SU-DHL-6 (cell line): ENCODE data around the gene CDR2L.

Source experiments
- H2AFZ ChIP-seq: fragments of 200-600 bp; sonication (generic); 2 replicates; pipeline ENCODE4 v1.6.1; 2014; ENCODE audit warnings: low read depth, mild to moderate bottlenecking, moderate library complexity, mixed read lengths, antibody characterized with exemption, low read length; ENCODE audit not compliant: severe bottlenecking
- H3F3A ChIP-seq: fragments of 200-600 bp; shearing (Covaris generic); 2 replicates; pipeline ENCODE4 v1.6.0; 2016; ENCODE audit warnings: antibody characterized with exemption, mild to moderate bottlenecking; ENCODE audit not compliant: insufficient read depth
- H3K27ac ChIP-seq: fragments of 200-600 bp; sonication (generic); 2 replicates; pipeline ENCODE4 v1.5.1; 2016; ENCODE audit warnings: low read depth, mild to moderate bottlenecking, low read length, moderate library complexity, mixed read lengths
- H3K27me3 ChIP-seq: fragments of 200-600 bp; sonication (generic), shearing (Covaris generic); 2 replicates; pipeline ENCODE4 v1.6.0; 2014; ENCODE audit warnings: mild to moderate bottlenecking, low read length
- H3K36me3 ChIP-seq: fragments of 200-600 bp; sonication (generic); 2 replicates; pipeline ENCODE4 v1.6.1; 2014; ENCODE audit warnings: mild to moderate bottlenecking, low read length, mixed read lengths
- H3K4me2 ChIP-seq: fragments of 300-600, 200-600 bp; shearing (Covaris generic), sonication (generic); 2 replicates; pipeline ENCODE4 v1.6.0; 2014; ENCODE audit warnings: low read length, low read depth, mild to moderate bottlenecking; ENCODE audit not compliant: poor library complexity, severe bottlenecking
- H3K4me3 ChIP-seq: fragments of 200-600 bp; sonication (generic); 2 replicates; pipeline ENCODE4 v1.5.1; 2014; ENCODE audit warnings: antibody characterized with exemption, low read length, mild to moderate bottlenecking, mixed read lengths; ENCODE audit not compliant: insufficient read depth, poor library complexity, severe bottlenecking
- H3K79me2 ChIP-seq: fragments of 200-600 bp; sonication (generic); 2 replicates; pipeline ENCODE4 v1.6.1; 2014; ENCODE audit warnings: mild to moderate bottlenecking, low read length, moderate library complexity; ENCODE audit not compliant: insufficient read depth
- H3K9ac ChIP-seq: fragments of 200-600 bp; sonication (generic); 2 replicates; pipeline ENCODE4 v1.7.0; 2014; ENCODE audit warnings: mild to moderate bottlenecking, low read length
- H3K9me2 ChIP-seq: fragments of 200-600 bp; sonication (generic); replicated peaks from 2 replicates; pipeline ENCODE4 v1.6.1; 2014; ENCODE audit warnings: low read length; ENCODE audit not compliant: insufficient read depth
- H3K9me3 ChIP-seq: fragments of 200-600 bp; sonication (generic); 2 replicates; pipeline ENCODE4 v1.6.1; 2014; ENCODE audit warnings: low read length, mixed read lengths; ENCODE audit not compliant: insufficient read depth
- H4K20me1 ChIP-seq: fragments of 200-600 bp; sonication (generic); 2 replicates; pipeline ENCODE4 v1.6.1; 2014; ENCODE audit warnings: low read depth, mild to moderate bottlenecking, antibody characterized with exemption, low read length, moderate library complexity, mixed read lengths
- CTCF ChIP-seq: fragments of 200-600 bp; sonication (generic); IDR thresholded peaks from one replicate; pipeline ENCODE4 v1.5.1; 2017; ENCODE audit warnings: antibody characterized with exemption, mild to moderate bottlenecking, low read length, moderate library complexity; ENCODE audit not compliant: insufficient read depth, poor library complexity, severe bottlenecking
- EZH2phosphoT487 ChIP-seq: fragments of 200-600 bp; sonication (generic), shearing (Covaris generic); conservative IDR thresholded peaks from 2 replicates; pipeline ENCODE4 v1.6.1; 2018; ENCODE audit warnings: mild to moderate bottlenecking, antibody characterized with exemption, low read length, moderate library complexity, mixed read lengths

Gene CDR2L

GRCh38 chr17:74972973-74973328 lies 14.5 kb upstream of the CDR2L start:
- peak overlapping the region; percentile 9; the same call in 1 of the 2 replicates for H3K9ac ChIP-seq
- no peaks in the 10 kb centered on the region for H3K9me3 ChIP-seq
- peak overlapping the region; percentile 44 for H3K4me2 ChIP-seq
- H3K27ac ChIP-seq, result no peak overlapping the region
- H3K9me2 ChIP-seq, result no peaks in the 10 kb centered on the region
- no peaks in the 10 kb centered on the region for H3K36me3 ChIP-seq
- no peaks in the 10 kb centered on the region for H4K20me1 ChIP-seq
- H3K4me3 ChIP-seq, result peak overlapping the region; percentile 30
- TF ChIP-seq EZH2phosphoT487, result no peak
- TF ChIP-seq CTCF, result no peak
- H3K27me3 ChIP-seq, result no peaks in the 10 kb centered on the region
- H2AFZ ChIP-seq, result peak overlapping the region; percentile 61
- H3F3A ChIP-seq, result no peaks in the 10 kb centered on the region
- H3K79me2 ChIP-seq, result no peaks in the 10 kb centered on the region

- Histone ChIP-seq H4K20me1 (no peaks in the 10 kb centered on the region), H3K4me2 (no peak overlapping the region), H3K9ac (no peak overlapping the region), H3K27ac (no peak overlapping the region), H3K36me3 (no peaks in the 10 kb centered on the region), H3K79me2 (no peaks in the 10 kb centered on the region), H3K9me3 (no peaks in the 10 kb centered on the region), H3K27me3 (no peaks in the 10 kb centered on the region), H3K9me2 (no peaks in the 10 kb centered on the region), H3K4me3 (no peak overlapping the region), H3F3A (no peaks in the 10 kb centered on the region), H2AFZ (no peak overlapping the region)
- TF ChIP-seq EZH2phosphoT487 (no peak), CTCF (no peak)
Observed at GRCh38 chr17:74975943-74976342, 11.5 kb upstream of the CDR2L start.

- Histone ChIP-seq H3K9ac (no peak overlapping the region), H3K36me3 (no peaks in the 10 kb centered on the region), H3K4me3 (no peak overlapping the region), H3K27ac (no peak overlapping the region), H2AFZ (no peak overlapping the region), H3K27me3 (no peaks in the 10 kb centered on the region), H3K4me2 (no peak overlapping the region), H3K9me3 (no peaks in the 10 kb centered on the region), H3K9me2 (no peaks in the 10 kb centered on the region), H3K79me2 (no peaks in the 10 kb centered on the region), H4K20me1 (no peaks in the 10 kb centered on the region), H3F3A (no peaks in the 10 kb centered on the region)
- TF ChIP-seq EZH2phosphoT487, result no peak
- TF ChIP-seq CTCF, result no peak
Observed at GRCh38 chr17:74977802-74978201, 9.6 kb upstream of the CDR2L start.
